Measurements from ENCODE around the gene SPZ1.

SPZ1 gene

GRCh38 chr5:80360914-80361444 is 41.2 kb downstream of the SPZ1 start:
- H3K36me3 ChIP-seq (ENCODE audit: control insufficient read depth in 2 of 2, insufficient read depth in 2 of 2, low read length in 2 of 2) = no peaks in the 10 kb centered on the region
- H3K27ac ChIP-seq (ENCODE audit: low read depth in 2 of 2, low read length in 2 of 2) = no peak overlapping the region
- H3K9ac ChIP-seq (ENCODE audit: low read depth in 1 of 2, low read length in 2 of 2) = no peak overlapping the region
- no peaks in the 10 kb centered on the region for H3K9me3 ChIP-seq (ENCODE audit: control insufficient read depth in 2 of 2, low read length in 2 of 2)
- H3K27me3 ChIP-seq (ENCODE audit: control insufficient read depth in 2 of 2, insufficient read depth in 2 of 2, low read length in 2 of 2) = no peaks in the 10 kb centered on the region
- H3K4me1 ChIP-seq (ENCODE audit: control insufficient read depth in 2 of 2, insufficient read depth in 2 of 2, low read length in 2 of 2) = no peaks in the 10 kb centered on the region
- H3K4me3 ChIP-seq (ENCODE audit: low read length in 2 of 2) = no peak overlapping the region

- Histone ChIP-seq H3K4me3 (ENCODE audit: low read length in 2 of 2) (no peak overlapping the region), H3K27ac (ENCODE audit: low read depth in 2 of 2, low read length in 2 of 2) (no peak overlapping the region), H3K9ac (ENCODE audit: low read depth in 1 of 2, low read length in 2 of 2) (no peak overlapping the region), H3K9me3 (ENCODE audit: control insufficient read depth in 2 of 2, low read length in 2 of 2) (no peaks in the 10 kb centered on the region), H3K36me3 (ENCODE audit: control insufficient read depth in 2 of 2, insufficient read depth in 2 of 2, low read length in 2 of 2) (no peaks in the 10 kb centered on the region), H3K27me3 (ENCODE audit: control insufficient read depth in 2 of 2, insufficient read depth in 2 of 2, low read length in 2 of 2) (no peaks in the 10 kb centered on the region), H3K4me1 (ENCODE audit: control insufficient read depth in 2 of 2, insufficient read depth in 2 of 2, low read length in 2 of 2) (no peaks in the 10 kb centered on the region)
Observed at GRCh38 chr5:80364892-80365291, 45.1 kb downstream of the SPZ1 start.

- no peaks in the 10 kb centered on the region for H3K27me3 ChIP-seq (ENCODE audit: control insufficient read depth in 2 of 2, insufficient read depth in 2 of 2, low read length in 2 of 2)
- no peak overlapping the region for H3K27ac ChIP-seq (ENCODE audit: low read depth in 2 of 2, low read length in 2 of 2)
- no peak overlapping the region for H3K4me3 ChIP-seq (ENCODE audit: low read length in 2 of 2)
- peaks cover 0 to 2% of the 10 kb centered on the region in 2 donors for H3K4me1 ChIP-seq (ENCODE audit: control insufficient read depth in 2 of 2, insufficient read depth in 2 of 2, low read length in 2 of 2)
- no peak overlapping the region for H3K9ac ChIP-seq (ENCODE audit: low read depth in 1 of 2, low read length in 2 of 2)
- H3K9me3 ChIP-seq (ENCODE audit: control insufficient read depth in 2 of 2, low read length in 2 of 2) = no peaks in the 10 kb centered on the region
- H3K36me3 ChIP-seq (ENCODE audit: control insufficient read depth in 2 of 2, insufficient read depth in 2 of 2, low read length in 2 of 2) = no peaks in the 10 kb centered on the region
Observed at GRCh38 chr5:80368661-80369480, 49.1 kb downstream of the SPZ1 start.

GRCh38 chr5:80369521-80369920 is 49.7 kb downstream of the SPZ1 start:
- Histone ChIP-seq H3K27ac (ENCODE audit: low read depth in 2 of 2, low read length in 2 of 2) (no peak overlapping the region), H3K36me3 (ENCODE audit: control insufficient read depth in 2 of 2, insufficient read depth in 2 of 2, low read length in 2 of 2) (no peaks in the 10 kb centered on the region), H3K4me1 (ENCODE audit: control insufficient read depth in 2 of 2, insufficient read depth in 2 of 2, low read length in 2 of 2) (peaks cover 0 to 2% of the 10 kb centered on the region in 2 donors), H3K4me3 (ENCODE audit: low read length in 2 of 2) (no peak overlapping the region), H3K27me3 (ENCODE audit: control insufficient read depth in 2 of 2, insufficient read depth in 2 of 2, low read length in 2 of 2) (no peaks in the 10 kb centered on the region), H3K9me3 (ENCODE audit: control insufficient read depth in 2 of 2, low read length in 2 of 2) (no peaks in the 10 kb centered on the region), H3K9ac (ENCODE audit: low read depth in 1 of 2, low read length in 2 of 2) (no peak overlapping the region)

GRCh38 chr5:80370390-80370789 is 50.6 kb downstream of the SPZ1 start:
- H3K9me3 ChIP-seq (ENCODE audit: control insufficient read depth in 2 of 2, low read length in 2 of 2) = no peaks in the 10 kb centered on the region
- no peaks in the 10 kb centered on the region for H3K27me3 ChIP-seq (ENCODE audit: control insufficient read depth in 2 of 2, insufficient read depth in 2 of 2, low read length in 2 of 2)
- peaks cover 0 to 2% of the 10 kb centered on the region in 2 donors for H3K4me1 ChIP-seq (ENCODE audit: control insufficient read depth in 2 of 2, insufficient read depth in 2 of 2, low read length in 2 of 2)
- H3K36me3 ChIP-seq (ENCODE audit: control insufficient read depth in 2 of 2, insufficient read depth in 2 of 2, low read length in 2 of 2) = no peaks in the 10 kb centered on the region
- H3K4me3 ChIP-seq (ENCODE audit: low read length in 2 of 2) = no peak overlapping the region
- no peak overlapping the region for H3K27ac ChIP-seq (ENCODE audit: low read depth in 2 of 2, low read length in 2 of 2)
- no peak overlapping the region for H3K9ac ChIP-seq (ENCODE audit: low read depth in 1 of 2, low read length in 2 of 2)
